NOMO-1 (cell line): Measurements from ENCODE around the gene GPR146.

Experiments used
- DNase-seq, 2 experiments: peaks; one replicate each; lab custom pipeline; 2025; ENCODE audit not compliant: unreplicated experiment in 2 of 2; lab: John Stamatoyannopoulos, UW

GPR146 gene

DNA sequence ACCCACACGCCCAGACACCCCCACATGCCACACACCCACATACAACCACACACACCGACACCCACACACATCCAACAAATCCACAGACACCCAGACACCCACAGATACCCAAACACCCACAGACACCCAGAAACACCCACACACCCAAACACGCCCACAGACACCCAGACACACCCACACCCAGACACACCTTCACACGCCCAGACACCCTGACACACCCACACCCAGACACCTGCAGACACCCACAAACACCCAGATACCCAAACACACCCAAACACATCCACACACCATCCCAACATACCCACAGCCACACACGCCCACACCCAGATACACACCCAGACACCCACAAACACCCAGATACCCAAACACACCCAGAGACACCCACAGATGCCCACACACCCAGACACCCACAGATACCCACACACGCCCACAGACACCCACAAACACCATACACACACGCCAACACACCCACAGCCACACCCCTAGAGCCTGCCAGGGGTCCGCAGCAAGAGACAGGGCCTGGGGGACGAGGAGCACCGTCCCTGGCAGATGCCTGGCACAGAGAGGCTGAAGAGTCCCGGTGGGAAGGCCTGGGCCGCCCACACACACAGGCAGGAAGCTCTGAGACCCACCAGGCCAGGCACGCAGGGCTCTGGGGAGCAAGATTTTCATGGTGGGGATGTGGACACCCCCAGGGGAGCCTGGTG is 32.9 kb upstream of the GPR146 start:
- DNase-seq = no peak

DNA sequence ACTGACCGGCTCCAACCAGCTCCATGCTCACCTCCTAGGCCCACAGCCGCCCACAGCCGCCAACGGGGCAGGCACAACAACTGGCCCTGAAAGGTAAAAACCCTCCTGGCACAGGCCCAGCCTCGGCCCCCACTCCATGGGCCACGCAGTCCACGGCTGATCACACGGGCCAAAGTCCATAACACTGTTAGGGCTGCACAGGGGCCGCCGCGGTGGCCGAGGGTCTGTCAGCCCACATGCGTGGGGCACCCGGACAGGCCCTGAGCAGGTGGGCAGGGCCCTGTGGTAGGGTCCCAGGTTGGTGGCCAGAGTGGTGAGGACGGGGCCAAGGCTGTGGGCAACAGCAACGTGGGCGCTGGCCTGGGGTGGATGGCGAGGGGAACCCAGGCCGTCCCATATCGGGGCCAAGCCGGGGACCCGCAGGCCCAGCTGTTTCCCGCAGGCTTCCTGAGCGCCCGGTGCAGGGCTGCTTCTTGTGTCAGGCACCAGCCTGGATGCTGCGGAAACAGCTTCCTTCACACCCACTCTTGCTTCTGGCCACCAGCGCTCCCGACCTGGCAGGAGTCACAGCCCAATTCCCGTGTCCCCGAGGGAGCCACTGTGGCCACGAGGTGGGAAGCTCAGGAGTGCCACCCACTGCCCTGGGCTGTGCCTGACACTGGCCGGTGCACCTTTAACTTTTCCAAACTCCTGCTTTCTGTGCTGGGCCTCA is 32.2 kb upstream of the GPR146 start:
- no peak for DNase-seq

DNA sequence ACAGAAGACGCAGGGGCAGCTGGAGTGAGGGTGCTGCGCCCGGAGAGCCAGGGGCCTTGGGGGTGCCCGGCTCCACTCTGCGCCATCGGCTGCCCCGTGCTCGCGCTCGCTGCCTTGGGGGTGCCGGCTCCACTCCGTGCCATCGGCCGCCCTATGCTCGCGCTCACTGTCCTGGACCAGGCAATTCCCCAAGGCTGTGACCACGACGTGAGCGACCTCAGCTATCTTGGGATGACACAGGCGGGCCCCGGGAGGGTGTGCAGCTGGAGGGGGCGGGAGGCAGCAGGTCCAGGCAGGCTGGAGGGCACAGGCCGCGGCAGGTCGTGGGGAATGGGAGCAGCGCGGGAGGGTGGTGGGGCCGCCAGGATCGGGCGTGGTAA is 31.6 kb upstream of the GPR146 start:
- DNase-seq = no peak

DNA sequence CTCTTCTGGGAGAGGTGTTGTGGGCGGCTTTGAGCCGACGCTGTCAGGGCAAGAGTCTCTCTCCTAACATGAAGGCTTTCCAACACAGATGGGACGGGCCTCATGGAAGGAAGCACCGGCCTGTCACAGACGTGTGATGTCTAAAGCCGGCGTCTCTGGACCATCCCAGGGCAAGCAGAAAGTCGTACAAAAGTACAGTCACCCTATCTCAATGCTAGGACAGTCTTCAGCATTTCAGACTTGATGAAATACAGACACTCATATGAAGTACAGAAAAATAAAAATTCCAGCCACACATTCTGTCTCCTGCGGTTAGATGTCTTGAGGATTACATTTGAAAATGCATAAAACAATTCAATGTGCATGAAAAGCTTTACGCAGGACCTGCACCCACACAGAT is 30.8 kb upstream of the GPR146 start:
- no peak for DNase-seq

DNA sequence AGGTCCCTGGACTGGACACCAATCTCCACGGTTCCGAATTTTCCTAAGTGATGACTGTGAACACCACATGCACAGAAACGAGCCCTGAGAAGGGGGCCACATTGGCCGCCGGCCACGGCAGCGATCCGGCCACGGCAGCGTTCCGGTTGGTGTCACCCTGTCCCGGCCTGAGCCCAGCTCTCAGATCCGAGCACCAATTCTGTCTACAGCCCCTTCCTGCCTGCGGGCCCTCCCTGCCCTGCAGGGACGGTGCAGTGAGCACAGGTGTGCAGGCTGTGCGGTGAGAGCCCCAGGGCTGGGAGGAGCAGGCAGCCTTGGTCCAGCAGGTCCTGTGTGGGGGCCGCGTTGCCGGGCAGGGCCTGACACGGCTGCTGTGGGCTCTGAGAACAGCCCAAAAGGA is 29.7 kb upstream of the GPR146 start:
- no peak for DNase-seq

DNA sequence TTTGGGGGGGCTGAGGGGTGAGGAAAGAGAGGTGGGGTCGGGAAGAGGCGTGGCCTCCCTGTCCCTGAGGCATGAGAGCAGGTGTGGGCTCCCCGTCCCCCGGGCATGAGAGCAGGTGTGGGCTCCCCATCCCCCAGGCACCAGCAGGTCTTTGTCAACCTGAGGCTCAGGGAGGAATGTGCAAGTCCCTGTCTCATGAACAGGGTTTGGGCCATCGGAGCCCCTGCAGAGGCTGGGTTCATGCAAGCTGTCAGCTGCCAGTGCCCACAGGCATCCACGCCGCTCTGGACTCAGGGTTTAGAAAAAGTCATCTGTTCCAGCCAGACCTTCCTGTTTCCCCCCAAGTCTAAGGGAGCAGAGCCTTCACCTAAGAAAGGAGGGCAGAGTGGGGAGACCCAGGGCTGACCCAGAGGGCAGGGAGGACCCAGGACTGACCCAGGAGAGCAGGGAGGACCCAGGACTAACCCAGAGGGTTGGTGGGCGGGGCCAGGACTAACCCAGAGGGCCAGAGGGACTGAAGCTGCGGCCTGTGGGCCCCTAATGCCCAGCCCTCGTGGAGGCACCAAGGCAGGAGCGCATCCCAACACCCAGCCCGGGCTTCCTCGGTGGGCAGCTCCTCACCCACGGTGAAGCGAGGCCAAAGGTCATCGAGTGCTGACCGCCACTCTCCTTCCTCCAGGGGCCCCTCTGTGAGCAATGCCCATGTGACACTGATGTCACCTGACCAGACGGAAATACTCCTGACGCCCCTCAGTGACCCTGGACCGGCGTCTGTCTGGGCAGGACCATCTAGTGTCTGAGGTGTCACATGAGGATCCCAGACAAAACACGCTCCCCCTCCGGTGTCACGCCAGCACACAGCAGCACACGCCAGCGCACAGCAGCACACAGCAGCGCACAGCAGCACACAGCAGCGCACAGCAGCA is 28.9 kb upstream of the GPR146 start:
- no peak for DNase-seq

DNA sequence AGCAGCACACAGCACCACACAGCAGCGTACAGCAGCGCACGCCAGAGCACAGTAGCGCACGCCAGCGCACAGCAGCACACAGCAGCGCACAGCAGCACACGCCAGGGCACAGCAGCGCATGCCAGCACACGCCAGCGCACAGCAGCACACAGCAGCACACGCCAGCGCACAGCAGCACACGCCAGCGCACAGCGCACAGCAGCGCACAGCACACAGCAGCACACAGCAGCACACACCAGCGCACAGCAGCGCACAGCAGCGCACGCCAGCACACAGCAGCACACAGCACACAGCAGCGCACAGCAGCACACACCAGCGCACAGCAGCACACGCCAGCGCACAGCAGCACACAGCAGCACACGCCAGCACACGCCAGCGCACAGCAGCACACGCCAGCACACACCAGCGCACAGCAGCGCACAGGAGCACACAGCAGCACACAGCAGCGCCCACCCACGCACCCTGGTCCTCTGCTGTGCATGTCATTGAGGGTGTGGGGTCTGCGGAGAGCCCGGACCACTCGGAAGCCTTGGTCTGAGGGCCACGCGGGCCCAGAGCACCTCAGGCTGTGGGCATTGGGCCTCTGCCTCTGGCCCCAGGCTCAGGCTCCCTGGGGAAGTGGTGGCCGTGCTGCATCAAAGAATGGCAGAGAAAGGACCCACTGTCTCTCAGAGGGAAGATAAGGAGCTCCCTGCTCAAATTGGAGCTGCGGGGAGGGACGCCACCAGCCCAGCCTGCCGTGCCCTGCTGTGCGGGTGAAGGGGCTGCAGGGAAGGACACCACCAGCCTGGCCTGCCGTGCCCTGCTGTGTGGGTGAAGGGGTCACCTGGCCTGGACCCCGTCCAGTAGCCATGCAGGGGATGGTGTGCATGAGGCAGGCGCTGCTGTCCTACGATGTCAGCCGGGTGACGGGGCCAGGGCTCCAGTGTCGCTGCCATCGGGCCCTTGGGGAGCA is 27.5 kb upstream of the GPR146 start:
- DNase-seq = no peak

DNA sequence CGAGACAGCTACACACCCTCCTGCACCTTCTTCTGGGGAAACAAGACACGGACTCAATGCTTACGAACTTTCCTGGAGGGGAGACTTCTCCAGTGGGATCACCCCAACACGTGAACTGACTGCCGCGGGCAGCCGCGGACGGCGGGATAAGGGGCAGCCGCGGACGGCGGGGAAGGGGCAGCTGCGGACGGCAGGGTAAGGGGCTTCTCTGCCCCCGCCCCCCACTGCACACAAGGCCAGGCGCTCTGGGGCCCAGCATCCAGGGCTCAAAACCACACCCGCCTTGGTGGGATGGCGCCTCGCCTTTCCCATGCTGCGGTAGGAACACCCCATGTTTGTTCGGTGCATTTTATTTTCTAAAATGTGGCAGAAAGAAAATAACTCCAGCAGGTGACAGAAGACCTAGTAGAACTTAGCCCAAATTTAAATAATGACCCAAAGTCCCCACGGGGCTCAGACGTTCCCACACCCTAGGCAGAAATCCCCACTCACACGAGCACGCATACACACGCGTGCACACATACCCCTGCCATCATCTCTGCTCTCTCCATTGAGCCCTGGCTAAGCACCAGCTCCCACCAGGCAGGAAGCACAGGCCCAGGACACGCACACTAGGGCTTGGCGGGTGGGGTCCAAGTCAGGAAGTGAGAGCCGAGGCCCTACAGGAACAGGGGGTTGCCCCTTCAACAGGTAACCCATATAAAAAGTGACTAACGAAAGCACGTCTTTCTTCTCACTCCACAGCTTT is 26.6 kb upstream of the GPR146 start:
- DNase-seq = no peak

DNA sequence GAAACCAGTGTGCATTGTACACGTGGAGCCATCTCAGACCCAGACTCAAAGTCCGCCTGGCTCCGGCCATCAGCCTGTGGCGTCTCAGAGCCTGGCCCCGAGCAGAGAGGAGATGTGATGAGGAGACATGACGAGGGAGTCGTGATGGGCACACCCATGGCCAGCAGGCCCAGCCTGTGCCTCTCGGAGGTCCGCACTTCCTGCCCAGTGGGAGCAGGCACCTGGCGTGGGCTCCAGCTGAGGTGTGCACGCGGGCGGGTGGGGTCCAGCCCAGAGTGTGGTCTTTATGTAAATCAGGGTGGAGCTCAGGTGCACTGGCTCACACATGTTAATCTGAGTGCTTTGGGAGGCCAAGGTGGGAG is 26.0 kb upstream of the GPR146 start:
- no peak for DNase-seq

DNA sequence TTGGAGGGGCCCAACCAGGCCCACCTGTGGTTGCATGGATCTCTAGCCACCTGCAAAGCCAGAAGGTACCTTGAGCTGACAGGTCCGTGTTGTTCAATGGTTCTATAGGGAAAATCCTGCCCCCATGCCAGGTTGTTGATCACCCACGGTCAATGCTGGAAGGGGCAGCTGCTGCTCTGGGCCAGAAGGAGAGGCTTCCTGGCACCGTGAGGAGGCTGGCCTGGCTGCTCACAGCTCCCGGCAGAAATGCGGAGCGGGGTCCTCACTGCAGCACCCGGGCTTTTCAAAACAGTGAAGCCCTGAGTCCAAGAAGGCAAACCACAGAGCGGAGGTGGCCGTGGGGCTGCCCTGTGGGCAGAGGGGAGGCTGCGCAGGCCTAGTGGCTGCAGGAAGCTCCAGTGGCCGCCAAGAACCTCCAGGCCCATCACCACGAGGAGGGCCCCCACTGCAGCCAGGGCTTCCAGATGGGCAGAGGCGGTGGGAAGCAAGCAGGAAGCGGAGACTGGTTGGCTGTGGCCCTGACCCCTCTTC is 25.0 kb upstream of the GPR146 start:
- DNase-seq = no peak

DNA sequence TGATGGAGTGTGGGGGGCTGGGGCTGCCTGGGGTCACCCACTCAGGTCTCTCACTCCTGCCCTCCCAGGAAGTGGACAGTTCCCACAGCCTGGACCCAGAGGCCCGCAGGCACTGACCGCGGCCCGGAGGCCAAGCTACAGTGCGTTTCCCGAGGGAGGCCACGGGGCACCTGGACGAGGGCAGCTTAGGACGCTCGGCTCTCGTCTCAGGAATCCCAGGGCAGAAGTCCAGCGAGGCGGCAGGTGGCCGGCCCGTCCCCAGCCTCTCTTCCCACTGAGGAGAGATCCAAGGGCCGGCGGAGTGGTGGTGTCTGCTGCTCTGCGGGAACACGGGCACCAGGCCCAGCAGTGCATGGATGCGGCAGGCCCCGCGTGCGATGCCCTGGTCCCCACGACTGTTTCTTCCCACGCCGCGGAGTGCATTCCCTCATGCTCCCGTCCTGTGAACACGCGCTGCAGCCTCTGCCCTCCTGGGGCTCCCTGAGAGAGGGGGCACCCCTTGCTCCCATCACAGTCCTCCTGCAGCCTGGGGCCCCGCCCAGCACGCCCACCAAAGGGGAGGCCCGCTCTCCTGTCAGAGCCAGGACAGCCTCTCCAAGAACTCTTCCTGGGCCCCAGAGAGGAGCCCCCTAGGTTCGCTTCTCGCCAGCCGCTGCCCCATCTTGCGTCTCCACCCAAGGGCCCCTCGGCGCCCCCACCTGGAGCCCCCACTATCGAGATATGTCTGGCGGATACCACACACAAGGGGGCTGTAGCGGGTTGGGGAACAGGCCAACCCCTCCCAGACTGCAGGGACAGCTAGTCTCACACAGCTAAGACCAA is 24.3 kb upstream of the GPR146 start:
- no peak for DNase-seq

DNA sequence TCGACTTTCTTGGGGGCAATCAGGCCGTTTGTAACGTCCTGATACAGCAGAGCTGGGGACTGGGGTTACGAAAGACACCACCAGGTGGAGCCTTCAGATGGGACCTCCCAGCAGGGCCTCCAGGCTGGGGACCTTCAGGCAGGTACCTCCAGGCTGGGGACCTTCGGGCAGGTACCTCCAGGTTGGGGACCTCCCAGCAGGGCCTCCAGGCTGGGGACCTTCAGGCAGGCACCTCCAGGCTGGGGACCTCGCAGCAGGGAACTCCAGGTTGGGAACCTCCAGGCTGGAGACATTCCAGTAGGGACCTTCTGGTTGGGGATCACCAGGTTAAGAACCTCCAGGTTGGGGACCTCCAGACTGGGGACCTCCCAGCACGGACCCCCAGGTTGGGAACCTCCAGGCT is 23.5 kb upstream of the GPR146 start:
- no peak for DNase-seq

DNA sequence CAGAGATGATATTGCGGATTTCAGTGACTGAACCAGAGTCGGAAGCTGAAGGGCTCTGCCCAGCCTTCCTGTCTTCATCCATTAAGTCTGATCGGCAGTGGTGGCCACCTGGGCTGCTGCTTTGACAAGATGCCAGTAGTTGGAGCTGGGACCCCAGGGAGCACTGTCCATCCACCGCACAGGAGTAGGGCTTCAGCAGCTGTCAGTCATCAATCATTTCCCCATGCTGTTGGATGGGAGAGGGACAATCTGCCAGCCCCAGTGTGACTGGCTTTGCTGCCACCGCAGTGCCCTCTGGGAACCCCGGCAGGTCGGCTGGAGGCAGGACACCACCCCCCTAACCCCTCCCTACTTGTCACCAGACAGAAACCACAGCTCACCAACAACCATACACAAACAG is 23.0 kb upstream of the GPR146 start:
- DNase-seq = no peak

DNA sequence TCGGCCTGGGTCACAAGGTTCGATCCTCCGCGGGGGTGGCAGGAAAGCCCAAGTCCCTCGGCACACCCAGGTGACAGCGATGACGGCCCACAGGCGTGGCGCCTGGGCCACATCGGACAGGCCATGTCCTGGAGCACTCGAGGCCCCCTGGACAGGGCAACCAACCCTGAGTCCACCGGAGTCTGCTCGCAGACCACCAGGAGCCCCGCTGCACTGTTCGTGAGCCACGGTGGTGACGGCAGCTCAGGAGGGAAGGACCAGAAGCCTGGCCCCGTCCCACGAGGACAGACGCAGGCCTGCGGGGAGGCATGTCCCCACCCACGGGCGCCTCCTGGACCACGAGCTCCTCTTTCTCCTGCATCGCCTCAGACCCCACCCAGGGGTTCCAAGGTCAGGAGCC is 22.4 kb upstream of the GPR146 start:
- DNase-seq = no peak

DNA sequence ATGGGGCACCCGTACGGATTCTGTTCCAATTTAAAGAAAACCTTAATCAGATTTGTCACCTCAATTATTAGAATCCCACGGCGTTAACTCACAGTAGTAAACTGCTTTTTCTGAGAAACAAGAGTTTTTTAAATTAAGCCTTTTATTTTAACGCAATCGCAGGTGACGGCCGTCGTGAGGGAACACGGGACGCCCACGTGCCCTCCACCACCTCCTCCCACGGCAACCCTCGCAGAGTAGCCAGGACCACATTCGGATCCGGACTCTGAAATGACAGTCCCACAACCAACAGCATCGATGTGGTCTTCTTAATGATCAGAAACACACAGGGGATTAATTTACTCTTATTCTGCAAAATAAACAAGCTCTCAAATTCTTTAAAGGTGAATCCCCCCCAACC is 22.0 kb upstream of the GPR146 start:
- DNase-seq = no peak

DNA sequence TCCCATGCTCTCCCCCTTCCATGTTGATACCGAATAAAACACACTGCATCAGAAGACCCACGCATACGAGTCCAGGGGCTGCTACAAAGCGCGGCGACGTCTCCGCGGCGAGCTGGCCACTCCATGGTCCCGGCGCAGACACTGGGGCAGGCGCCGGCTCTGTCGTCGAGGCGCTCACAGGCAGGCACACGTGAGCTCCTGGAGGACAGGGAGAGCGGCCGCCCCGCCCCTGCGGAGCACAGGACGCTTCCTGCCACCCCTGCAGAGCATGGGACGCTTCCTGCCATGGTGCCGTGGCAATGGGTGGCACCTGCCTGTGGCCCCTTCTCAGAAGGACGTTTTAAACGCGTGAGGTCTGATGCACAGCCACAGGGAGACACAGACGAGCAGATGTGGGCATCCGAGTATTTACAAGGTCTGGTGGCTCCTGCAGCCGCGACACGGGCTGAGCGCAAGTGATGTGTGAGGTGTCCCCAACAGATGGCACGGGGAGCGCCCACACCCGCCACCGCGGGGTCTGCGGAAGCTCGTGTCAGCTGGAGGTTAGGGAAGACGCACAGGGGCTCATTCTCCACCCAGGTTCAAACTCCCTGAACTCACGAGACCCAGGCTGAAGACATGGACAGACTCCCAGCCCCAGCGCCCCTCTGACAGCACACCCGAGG is 21.4 kb upstream of the GPR146 start:
- no peak for DNase-seq

DNA sequence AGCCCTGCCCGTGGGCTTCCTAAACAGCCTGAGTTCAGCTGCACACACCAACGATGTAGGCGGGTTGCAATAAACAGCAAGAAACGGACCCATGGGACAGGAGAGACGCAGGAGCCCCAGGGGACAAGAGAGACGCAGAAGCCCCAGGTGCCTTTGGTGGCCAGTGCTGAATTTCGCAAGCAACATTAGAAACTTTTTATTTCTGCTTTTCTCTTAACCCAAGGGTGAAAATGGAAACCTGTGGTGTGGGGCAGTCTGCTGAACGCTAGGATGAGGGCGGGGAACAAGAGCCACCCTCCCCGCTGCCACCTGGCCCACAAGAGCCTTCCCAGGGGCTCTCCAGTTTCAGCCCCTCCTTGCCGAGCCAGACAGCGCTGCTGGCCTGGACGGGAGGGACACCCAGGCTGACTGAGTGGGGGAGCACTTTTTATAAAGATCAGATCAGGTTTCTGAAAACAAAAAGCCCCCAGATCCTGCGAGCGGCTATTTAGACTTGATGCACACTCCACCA is 20.0 kb upstream of the GPR146 start:
- DNase-seq = peak; percentile 58 to 61
